A549 (cell line): Measurements from ENCODE around the gene TP73. TPM values are rescaled to one million over a fixed set of nuclear protein-coding genes. Genes with fewer than 3 reads are reported as not detected.

ENCODE experiments used
- ATAC-seq, 2 experiments: fragments of 200-7000 bp in 1 of 2; fragments of >200 bp in 1 of 2; cut with Nextera tagmentation in 1 of 2; cut with Tn5 transposase in 1 of 2; 3 replicates each; pipeline versions ENCODE4 v1.8.0 to v1.9.1; 2018 to 2020; ENCODE audit warnings: mild to moderate bottlenecking in 1 of 2, moderate library complexity in 1 of 2
- CTCF ChIA-PET: fragments of 300-600 bp; sonication (Branson Sonifier 250); formaldehyde crosslinking; extraction: SDS; loops from one replicate; lab custom pipeline; 2021; ENCODE audit warnings: antibody characterized with exemption, inconsistent platforms; lab: Yijun Ruan, JAX
- POLR2A ChIA-PET: fragments of 350-600 bp; formaldehyde crosslinking; extraction: SDS; loops from one replicate; lab custom pipeline; 2021; ENCODE audit warnings: antibody characterized with exemption, inconsistent platforms; lab: Yijun Ruan, JAX
- DNase-seq, 2 experiments: peaks; one replicate each; pipeline versions ENCODE4 v3.0.0 to v3.0.0-alpha.2; 2011 to 2016; ENCODE audit warnings: low read depth in 1 of 2, low spot score in 1 of 2
- FAIRE-seq: peaks from 2 replicates; lab custom pipeline; 2011; peaks lifted over from hg19 to GRCh38; lab: Jason Lieb, UNC
- H3K27ac ChIP-seq, 2 experiments: fragments of >200 bp; sonication (Bioruptor Twin); formaldehyde crosslinking; 3 replicates each; pipeline ENCODE4 v1.5.1; 2016 to 2017
- H3K4me1 ChIP-seq: fragments of >200 bp; sonication (Bioruptor Twin); formaldehyde crosslinking; 3 replicates; pipeline ENCODE4 v1.6.1; 2016
- H3K4me2 ChIP-seq: fragments of >200 bp; sonication (Bioruptor Twin); formaldehyde crosslinking; 3 replicates; pipeline ENCODE4 v1.6.1; 2016
- H3K4me3 ChIP-seq: fragments of >200 bp; sonication (Bioruptor Twin); formaldehyde crosslinking; 3 replicates; pipeline ENCODE4 v1.5.1; 2016
- H3K9me3 ChIP-seq: fragments of >200 bp; sonication (Bioruptor Twin); formaldehyde crosslinking; 3 replicates; pipeline ENCODE4 v1.6.1; 2016
- CBX2 ChIP-seq: fragments of 200-600 bp; sonication (generic); IDR thresholded peaks from 2 replicates; pipeline ENCODE4 v1.6.1; 2016; ENCODE audit warnings: low read depth, mild to moderate bottlenecking, borderline replicate concordance
- CEBPB ChIP-seq, 2 experiments: fragments of >200 bp in 1 of 2; sonication (Bioruptor Twin) in 1 of 2; formaldehyde crosslinking in 1 of 2; IDR thresholded peaks; 2 replicates each; pipeline ENCODE4 v1.6.1; 2012 to 2016
- FOXS1 ChIP-seq: fragments of 250-450 bp; sonication (Bioruptor Pico); IDR thresholded peaks from 2 replicates; pipeline ENCODE4 v1.5.0; 2020; ENCODE audit warnings: mild to moderate bottlenecking, moderate library complexity
- GATA3 ChIP-seq: IDR thresholded peaks from 2 replicates; pipeline ENCODE4 v1.6.1; 2012; ENCODE audit warnings: borderline replicate concordance
- HDAC2 ChIP-seq: fragments of 200-600 bp; sonication (generic); IDR thresholded peaks from 2 replicates; pipeline ENCODE4 v1.6.1; 2016
- HOXA7 ChIP-seq: fragments of 250-450 bp; sonication (Bioruptor Pico); IDR thresholded peaks from 2 replicates; pipeline ENCODE4 v1.5.0; 2020; ENCODE audit warnings: mild to moderate bottlenecking, moderate library complexity
- MAFK ChIP-seq: fragments of 450-650 bp; IDR thresholded peaks from 2 replicates; pipeline ENCODE4 v1.6.1; 2014; ENCODE audit not compliant: partially characterized antibody
- NFE2L2 ChIP-seq: fragments of 150-350 bp; conservative IDR thresholded peaks from 2 replicates; pipeline ENCODE4 v1.6.1; 2014; ENCODE audit warnings: low read length
- PHF8 ChIP-seq: fragments of 200-600 bp; sonication (generic); IDR thresholded peaks from 2 replicates; pipeline ENCODE4 v1.6.1; 2016; ENCODE audit warnings: low read depth, mild to moderate bottlenecking, antibody characterized with exemption, moderate library complexity, borderline replicate concordance
- POLR2AphosphoS2 ChIP-seq: conservative IDR thresholded peaks from 2 replicates; pipeline ENCODE4 v1.6.1; 2012; ENCODE audit warnings: low read length, improper control_type of control experiment, inconsistent platforms
- RAD21 ChIP-seq, 2 experiments: fragments of >200 bp in 1 of 2; sonication (Bioruptor Twin) in 1 of 2; formaldehyde crosslinking in 1 of 2; IDR thresholded peaks in 1 of 2; conservative IDR thresholded peaks in 1 of 2; 2 replicates in 1 of 2; 3 replicates in 1 of 2; pipeline ENCODE4 v1.6.1; 2012 to 2018; ENCODE audit warnings: inconsistent platforms in 1 of 2
- RCOR1 ChIP-seq: fragments of 150-350 bp; IDR thresholded peaks from 2 replicates; pipeline ENCODE4 v1.6.1; 2014; ENCODE audit warnings: antibody characterized with exemption, low read length, low read depth
- SREBF2 ChIP-seq: fragments of 450-650 bp; IDR thresholded peaks from 2 replicates; pipeline ENCODE4 v1.6.1; 2014; ENCODE audit warnings: mild to moderate bottlenecking, moderate library complexity
- TFCP2L1 ChIP-seq: fragments of 250-450 bp; sonication (Bioruptor Pico); IDR thresholded peaks from 2 replicates; pipeline ENCODE4 v1.5.0; 2021; ENCODE audit warnings: mild to moderate bottlenecking
- WGBS: methylation state at CpG from one replicate; pipeline ENCODE4 v1.1.6; 2017; ENCODE audit errors: missing lambda C conversion rate; 5-methylcytosine and 5-hydroxymethylcytosine counted together
- polyA plus RNA-seq, 4 experiments: library from polyadenylated mRNA; depleted of rRNA in 3 of 4; stranded (reverse); fragments of >200 nt; fragmentation: RNase III in 1 of 4; extraction: RNeasy Plus Mini Kit Qiagen cat#74134 plus additional on column Dnase treatment in 1 of 4; gene quantifications; 2 replicates in 3 of 4; 3 replicates in 1 of 4; pipeline ENCODE4 v1.2.3, GENCODE V29; 2011 to 2017
- TF ChIP-seq, protein P1 (sequence below): IDR thresholded peaks from 2 replicates; pipeline ENCODE4 v1.6.1; 2012; ENCODE audit warnings: low read depth, borderline replicate concordance
- TF ChIP-seq, protein P2 (sequence below): fragments of >200 bp; sonication (Bioruptor Twin); formaldehyde crosslinking; IDR thresholded peaks from 3 replicates; pipeline ENCODE4 v1.5.1; 2016
- TF ChIP-seq, protein P3 (sequence below): IDR thresholded peaks from 2 replicates; pipeline ENCODE4 v1.6.1; 2012
- TF ChIP-seq, protein P4 (sequence below): IDR thresholded peaks from 2 replicates; pipeline ENCODE4 v1.6.1; 2012
- TF ChIP-seq, protein P5 (sequence below): fragments of >200 bp; sonication (Bioruptor Twin); formaldehyde crosslinking; IDR thresholded peaks from 2 replicates; pipeline ENCODE4 v1.6.1; 2016

The TP73 gene
- polyA plus RNA-seq, 2 of the 4 experiments (the other 2 are of a cell fraction): 0.01 to 0.25 TPM

DNA sequence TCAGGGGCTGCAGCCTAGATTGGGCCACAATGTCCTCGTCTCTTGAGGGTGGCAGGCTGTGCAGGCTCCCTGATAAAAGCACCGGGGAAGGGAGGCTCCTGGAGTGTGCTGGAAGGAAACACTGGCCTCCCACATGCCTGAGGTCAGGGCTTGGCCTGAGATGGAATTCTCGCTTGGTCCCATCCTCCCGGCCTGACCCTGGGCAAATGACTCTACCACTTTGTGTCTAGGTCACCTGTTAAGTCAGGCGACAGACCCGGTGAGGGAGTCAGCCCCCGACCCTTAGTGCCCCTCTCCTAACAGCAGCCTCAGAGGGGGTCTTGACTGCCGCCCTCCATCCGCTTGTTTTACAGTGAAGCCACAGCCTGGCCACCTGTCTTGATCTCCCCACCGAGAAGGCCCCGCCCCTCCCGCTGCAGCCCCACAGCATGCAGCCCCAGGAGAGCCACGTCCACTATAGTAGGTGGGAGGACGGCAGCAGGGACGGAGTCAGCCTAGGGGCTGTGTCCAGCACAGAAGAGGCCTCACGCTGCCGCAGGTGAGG, 122.7 kb downstream of the TP73 start (continued):
- no peak for TF ChIP-seq HOXA7 (CRISPR knock-in tag)

DNA sequence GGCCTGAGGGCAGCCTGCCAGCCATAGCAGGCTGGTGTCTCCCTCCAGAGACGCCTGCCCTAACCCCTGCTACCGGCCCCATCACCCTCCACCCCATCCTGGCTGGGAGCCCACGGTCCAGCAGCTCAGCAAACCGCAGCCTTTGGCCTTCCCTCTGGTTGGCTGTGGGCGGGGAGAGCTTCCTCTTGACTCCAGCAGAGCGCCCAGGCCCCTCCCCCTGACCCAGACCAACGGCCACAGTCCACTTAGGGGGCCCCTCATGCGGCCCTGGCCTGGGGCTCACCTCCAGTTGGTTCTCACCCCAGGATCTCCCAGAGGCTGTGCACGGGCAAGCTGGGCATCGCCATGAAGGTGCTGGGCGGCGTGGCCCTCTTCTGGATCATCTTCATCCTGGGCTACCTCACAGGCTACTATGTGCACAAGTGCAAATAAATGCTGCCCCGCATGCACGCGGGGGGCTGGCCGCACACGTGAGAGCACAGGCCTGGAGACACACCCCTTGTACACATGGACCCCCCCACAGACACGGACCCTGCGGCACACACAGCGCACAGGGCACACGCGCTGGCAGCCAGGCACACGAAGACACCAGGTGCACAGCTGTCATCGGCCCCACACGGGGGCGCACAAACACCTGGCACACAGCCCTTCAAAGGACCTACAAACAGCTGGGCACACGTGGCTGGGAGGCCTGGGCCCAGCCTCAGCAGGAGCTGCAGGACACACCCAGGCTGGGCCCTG, 123.3 kb downstream of the TP73 start:
- peak overlapping the region in 1 of 2 experiments; percentile 60; a peak in 1 of 6 replicates for H3K27ac ChIP-seq
- peak overlapping the region; percentile 23; the same call in 1 of the 3 replicates for H3K4me2 ChIP-seq
- ChIA-PET POLR2A (no interaction called here), CTCF (interaction anchor here (0.7 to 1.5 kb wide), 6 partner anchors 15 to 28 kb away, joined by 3 to 9 read pairs (median 4); partner anchors contain the start of gene LRRC47)
- H3K4me1 ChIP-seq: peaks cover 17% of the 10 kb centered on the region
- WGBS: 60% methylated on average over 11 of the region's 27 CpGs
- peak; percentile 25 to 56; a peak in 5 of 6 replicates for ATAC-seq
- DNase-seq: peak; percentile 59 to 66
- TF ChIP-seq HOXA7 (CRISPR knock-in tag) (no peak), HDAC2 (no peak), GATA3 (no peak), NFE2L2 (no peak), RAD21 (conservative IDR thresholded peaks at IDR 0.05 in 1 of 2, IDR thresholded peaks at IDR 0.05 in 1 of 2) (peak in 1 of 2 experiments; percentile 18; a peak in 1 of 5 replicates)
- TF ChIP-seq, protein P1, sequence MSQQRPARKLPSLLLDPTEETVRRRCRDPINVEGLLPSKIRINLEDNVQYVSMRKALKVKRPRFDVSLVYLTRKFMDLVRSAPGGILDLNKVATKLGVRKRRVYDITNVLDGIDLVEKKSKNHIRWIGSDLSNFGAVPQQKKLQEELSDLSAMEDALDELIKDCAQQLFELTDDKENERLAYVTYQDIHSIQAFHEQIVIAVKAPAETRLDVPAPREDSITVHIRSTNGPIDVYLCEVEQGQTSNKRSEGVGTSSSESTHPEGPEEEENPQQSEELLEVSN: peak; percentile 46; the same call in 1 of the 2 replicates
- TF ChIP-seq, protein P2, sequence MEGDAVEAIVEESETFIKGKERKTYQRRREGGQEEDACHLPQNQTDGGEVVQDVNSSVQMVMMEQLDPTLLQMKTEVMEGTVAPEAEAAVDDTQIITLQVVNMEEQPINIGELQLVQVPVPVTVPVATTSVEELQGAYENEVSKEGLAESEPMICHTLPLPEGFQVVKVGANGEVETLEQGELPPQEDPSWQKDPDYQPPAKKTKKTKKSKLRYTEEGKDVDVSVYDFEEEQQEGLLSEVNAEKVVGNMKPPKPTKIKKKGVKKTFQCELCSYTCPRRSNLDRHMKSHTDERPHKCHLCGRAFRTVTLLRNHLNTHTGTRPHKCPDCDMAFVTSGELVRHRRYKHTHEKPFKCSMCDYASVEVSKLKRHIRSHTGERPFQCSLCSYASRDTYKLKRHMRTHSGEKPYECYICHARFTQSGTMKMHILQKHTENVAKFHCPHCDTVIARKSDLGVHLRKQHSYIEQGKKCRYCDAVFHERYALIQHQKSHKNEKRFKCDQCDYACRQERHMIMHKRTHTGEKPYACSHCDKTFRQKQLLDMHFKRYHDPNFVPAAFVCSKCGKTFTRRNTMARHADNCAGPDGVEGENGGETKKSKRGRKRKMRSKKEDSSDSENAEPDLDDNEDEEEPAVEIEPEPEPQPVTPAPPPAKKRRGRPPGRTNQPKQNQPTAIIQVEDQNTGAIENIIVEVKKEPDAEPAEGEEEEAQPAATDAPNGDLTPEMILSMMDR: peak; percentile 31; the same call in 2 of the 3 replicates
- TF ChIP-seq, protein P3, sequence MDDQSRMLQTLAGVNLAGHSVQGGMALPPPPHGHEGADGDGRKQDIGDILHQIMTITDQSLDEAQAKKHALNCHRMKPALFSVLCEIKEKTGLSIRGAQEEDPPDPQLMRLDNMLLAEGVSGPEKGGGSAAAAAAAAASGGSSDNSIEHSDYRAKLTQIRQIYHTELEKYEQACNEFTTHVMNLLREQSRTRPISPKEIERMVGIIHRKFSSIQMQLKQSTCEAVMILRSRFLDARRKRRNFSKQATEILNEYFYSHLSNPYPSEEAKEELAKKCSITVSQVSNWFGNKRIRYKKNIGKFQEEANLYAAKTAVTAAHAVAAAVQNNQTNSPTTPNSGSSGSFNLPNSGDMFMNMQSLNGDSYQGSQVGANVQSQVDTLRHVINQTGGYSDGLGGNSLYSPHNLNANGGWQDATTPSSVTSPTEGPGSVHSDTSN: no peak
- TF ChIP-seq, protein P4, sequence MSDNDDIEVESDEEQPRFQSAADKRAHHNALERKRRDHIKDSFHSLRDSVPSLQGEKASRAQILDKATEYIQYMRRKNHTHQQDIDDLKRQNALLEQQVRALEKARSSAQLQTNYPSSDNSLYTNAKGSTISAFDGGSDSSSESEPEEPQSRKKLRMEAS: peak; percentile 80
- H3K4me3 ChIP-seq: no peak overlapping the region
- no peak for FAIRE-seq
- H3K9me3 ChIP-seq: no peaks in the 10 kb centered on the region

DNA sequence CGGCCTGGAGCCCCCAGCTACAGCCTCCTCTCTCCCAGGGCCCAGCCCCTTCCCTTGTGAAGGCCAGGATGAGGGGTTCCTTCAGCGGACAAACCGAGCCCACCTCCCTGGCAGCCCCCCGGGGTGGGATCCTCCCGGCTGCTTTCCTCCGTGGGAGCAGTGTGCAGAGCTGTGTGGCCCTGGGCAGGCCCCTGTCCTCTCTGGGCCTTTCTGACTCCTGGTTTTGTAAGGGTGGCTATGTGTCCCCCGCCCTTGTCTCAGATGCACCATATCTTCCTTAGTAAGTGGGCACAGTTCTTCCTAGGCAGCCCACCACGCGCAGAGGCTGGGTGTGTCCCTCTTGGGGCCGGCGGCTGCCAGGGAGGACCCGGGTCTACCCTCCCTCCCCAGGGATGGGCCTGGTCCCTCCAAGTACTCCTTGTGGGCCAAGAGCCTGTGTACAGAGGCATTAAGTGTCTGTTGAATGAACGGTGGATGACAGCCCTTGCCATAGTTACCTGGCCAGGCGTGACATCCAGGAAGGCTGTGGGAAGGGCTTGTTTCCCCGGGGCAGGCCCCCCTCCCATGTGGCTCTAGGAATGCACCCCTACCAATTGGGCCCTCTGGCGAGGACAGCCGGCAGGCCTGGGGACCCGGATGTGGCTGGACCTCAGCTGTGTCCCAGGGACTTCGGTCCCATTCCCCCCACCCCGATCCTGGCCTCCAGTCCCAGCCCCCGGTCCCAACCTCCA, 124.1 kb downstream of the TP73 start:
- no peak for FAIRE-seq
- TF ChIP-seq MAFK (no peak), CEBPB (IDR thresholded peaks at IDR 0.05) (no peak), FOXS1 (CRISPR knock-in tag) (no peak), TFCP2L1 (CRISPR knock-in tag) (no peak), HOXA7 (CRISPR knock-in tag) (no peak), POLR2AphosphoS2 (no peak), CBX2 (no peak), RCOR1 (no peak), SREBF2 (no peak), PHF8 (no peak)
- TF ChIP-seq, protein P2: no peak
- TF ChIP-seq, protein P5, sequence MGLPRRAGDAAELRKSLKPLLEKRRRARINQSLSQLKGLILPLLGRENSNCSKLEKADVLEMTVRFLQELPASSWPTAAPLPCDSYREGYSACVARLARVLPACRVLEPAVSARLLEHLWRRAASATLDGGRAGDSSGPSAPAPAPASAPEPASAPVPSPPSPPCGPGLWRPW: no peak
- TF ChIP-seq, all 56 proteins: peak for 0
- CTCF ChIA-PET: interaction anchor here (0.7 to 1.5 kb wide), 6 partner anchors 14 to 28 kb away, joined by 3 to 9 read pairs (median 4); partner anchors contain the start of gene LRRC47
- DNase-seq: no peak
- Histone ChIP-seq H3K9me3 (no peaks in the 10 kb centered on the region), H3K4me3 (no peak overlapping the region), H3K4me1 (peaks cover 17% of the 10 kb centered on the region), H3K27ac (peak overlapping the region; percentile 35 to 60; a peak in 1 of 6 replicates), H3K4me2 (peak overlapping the region; percentile 23; the same call in 1 of the 3 replicates)
- no peak for ATAC-seq
- POLR2A ChIA-PET: no interaction called here
- 86% methylated on average over 8 of the region's 21 CpGs for WGBS
